IPS-NIHi7 (cell line): ENCODE data around the gene MAPK10.
"Not testable (repeated sequence)": the region's sequence is repeated elsewhere in the genome, so short reads cannot be mapped to it uniquely, and the experiment has no call there.

Source experiments
- DNase-seq: peaks from one replicate; pipeline ENCODE4 v3.0.0; 2012; ENCODE audit warnings: mixed read lengths; ENCODE audit errors: extremely low spot score

The MAPK10 gene

DNA sequence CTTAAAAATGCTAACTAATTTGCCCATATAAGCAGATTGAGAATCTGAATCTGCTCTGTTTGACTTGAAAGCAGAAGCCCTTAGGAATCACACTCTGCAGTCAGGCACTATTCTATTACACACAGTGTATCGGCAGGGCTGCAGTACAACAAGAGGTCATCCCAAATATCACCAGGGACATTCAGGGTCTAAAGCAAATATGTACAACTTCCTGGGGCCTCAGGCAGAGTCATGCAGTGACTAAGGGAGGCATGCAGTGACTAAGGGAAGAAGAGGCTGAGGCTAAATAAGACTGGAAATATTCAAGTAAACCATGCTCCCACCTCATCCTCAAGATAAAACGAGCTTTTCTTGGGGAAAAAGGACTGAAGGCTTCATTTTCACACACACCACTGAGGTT, 20.9 kb downstream of the MAPK10 start:
- no peak for DNase-seq

DNA sequence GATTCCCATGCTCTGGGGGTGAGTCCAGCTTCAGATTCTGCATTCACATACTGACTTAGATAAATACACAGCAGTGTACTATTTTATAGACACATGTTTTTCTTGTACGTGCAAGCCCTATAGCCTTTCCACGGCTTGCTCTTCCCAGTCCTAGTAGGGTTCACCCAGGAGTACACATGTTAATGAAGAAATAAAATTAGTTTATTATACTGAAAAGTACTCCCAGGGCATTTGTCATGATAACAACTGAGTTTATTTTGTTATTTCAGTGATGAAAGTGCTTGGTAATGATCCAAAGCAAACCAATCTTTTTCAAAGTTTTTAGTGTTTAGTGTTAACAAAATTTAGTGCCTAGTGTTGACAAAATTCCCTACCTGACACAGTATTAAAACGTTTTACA, 21.3 kb downstream of the MAPK10 start:
- no peak for DNase-seq

DNA sequence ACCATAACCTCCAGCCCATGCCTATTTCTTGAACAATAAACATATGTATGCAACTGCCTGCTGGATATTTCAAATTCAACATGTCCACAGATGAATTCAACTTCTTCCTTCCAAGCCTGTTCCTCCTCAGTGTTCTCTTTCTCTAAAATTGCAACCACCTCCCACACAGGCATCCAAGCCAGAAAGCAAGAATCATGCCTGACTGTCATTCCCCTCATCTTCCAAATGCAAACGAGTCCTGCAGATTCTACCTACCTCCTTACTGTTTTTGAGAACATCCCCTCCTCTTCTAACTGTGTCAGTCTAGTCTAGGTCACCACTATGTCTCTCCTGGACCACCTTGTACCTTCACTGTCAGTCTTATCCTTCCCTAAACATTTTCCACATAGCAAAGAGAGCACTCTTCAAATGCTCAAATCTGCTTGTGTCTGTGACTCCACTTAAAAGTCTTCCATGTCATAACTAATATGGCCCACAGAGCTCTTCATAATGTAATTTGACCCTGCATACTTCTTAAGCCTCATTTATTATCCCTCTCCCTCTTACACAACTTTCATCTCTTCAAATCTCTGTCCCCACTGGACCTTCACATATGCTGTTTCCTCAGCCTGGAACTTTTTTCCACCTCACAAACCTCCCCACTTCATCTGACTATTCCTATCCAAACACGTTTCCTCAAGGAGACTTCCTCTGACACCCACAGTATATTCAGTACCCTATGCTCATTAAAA, 25.7 kb downstream of the MAPK10 start:
- DNase-seq = no peak

DNA sequence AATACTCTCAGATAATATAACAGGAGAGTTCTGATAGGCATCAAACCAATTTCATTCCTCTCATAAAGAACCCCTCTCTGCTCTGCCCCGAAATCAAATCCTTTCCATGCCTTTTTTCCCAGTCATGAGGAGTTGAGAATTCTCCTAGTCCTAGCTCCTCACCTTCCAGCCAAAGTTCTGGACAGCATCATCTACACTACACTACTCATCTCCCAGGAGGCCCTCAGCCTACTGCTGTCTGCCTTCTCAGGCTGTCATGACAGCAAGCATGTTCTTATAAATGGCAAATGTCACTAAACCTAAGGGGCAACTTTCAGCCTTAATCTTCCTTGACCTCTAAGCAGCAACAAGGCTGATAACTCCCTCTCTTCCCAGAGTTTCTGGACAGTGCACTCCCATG, 26.6 kb downstream of the MAPK10 start:
- DNase-seq = no peak

DNA sequence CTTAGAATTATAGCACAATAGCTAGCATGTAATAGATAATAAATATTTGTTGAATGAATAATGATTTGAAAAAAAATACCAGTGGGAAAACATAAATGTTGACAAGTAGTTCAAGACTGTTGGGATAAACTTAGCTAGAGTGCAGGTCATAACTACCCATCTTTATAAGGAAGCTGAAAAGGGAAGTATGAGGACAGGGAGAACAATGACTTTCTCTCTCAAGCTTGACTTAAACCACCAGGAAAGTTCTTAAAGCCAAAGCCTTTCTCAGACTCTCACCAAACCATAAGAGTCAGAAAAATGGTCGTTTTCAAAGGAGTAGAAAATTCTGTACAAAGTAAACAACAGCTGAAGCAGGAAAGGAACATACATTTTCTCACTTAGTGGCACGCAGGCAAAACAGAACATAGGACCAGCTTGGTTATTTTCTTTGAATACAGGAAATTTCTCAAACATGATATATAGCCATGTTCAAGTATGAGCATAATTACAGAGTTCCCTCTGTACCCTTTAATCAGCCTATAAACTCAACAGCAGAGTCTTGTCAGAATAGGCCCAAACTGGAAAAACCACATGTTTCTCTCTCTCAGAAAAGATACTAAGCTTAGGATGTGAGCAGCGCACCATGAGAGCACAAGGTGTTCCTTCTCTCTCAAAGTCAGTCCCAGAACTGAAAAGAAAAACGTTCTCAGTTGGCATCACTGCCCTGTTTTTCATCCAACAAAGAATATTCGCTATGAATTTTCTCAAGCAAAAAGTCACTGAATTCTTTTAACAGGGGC, 28.7 kb downstream of the MAPK10 start:
- DNase-seq = no peak

DNA sequence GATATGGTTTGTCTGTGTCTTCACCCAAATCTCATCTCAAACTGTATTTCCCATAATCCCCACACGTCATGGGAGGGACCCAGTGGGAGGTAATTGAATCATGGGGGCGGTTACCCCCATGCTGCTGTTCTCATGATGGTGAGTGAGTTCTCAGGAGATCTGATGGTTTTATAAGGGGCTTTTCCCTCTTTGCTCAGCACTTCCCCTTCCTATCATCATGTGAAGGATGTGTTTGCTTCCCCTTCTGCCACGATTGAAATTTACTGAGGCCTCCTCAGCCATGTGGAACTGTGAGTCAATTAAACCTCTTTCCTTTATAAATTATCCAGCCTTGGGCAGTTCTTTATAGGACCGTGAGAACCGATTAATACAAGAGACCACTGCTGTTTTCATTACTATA, 29.4 kb downstream of the MAPK10 start:
- not testable (repeated sequence) for DNase-seq

DNA sequence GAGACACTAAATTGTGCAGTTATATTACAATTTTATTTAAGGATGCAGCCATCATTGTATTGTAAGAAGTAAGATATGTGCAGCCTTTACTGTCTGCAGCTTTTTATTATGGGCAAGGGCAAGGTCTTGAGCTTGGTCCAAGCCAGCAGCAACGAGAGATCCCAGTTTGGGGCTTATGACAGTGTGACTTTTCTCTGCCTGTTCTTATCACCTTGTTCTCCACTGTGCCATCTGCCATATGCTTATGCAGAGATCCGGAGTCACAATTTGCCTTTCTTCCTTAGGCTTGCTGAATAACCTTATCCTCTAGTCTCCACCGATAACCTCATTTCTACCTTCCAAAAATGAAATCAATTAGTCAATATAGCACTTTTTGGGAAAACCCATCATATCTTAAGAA, 30.4 kb downstream of the MAPK10 start:
- DNase-seq = no peak

DNA sequence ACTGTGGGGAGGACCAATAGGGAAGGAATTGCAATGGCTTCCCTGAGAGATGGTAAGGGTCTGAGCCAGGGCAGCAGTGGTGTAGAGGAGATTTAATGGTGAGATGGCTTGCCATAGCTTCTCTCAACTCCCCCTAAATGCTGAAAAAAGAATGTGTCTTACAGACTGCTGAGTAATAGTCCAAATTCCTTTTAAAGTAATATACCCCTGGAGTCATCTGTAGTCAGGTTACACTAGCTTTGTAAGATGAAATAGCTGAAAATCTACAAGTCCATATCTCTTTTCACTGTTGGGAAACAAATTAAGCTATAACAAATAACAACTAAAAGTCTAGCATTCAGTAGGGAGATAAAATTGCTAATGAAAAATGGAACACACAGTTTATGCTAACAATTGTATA, 33.5 kb downstream of the MAPK10 start:
- DNase-seq = no peak

DNA sequence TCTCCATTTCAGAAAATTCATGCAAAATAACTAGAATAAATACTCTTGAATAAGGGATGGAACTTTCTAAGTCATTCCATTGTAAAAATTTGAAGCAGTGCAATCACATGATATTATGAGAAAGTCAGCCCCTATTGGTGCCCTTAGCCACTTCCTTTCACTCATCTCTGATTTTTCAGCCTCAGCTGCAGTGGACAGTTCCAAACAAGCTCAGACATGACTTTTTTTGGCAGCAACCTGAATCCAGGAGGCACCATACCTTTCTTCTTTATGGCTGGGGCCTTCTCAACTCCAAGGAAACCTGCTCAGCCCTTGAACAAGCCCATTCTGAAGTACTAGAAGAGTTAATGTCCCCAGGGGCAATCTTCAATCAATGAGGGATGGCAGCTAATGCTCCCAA, 40.5 kb downstream of the MAPK10 start:
- DNase-seq = no peak

DNA sequence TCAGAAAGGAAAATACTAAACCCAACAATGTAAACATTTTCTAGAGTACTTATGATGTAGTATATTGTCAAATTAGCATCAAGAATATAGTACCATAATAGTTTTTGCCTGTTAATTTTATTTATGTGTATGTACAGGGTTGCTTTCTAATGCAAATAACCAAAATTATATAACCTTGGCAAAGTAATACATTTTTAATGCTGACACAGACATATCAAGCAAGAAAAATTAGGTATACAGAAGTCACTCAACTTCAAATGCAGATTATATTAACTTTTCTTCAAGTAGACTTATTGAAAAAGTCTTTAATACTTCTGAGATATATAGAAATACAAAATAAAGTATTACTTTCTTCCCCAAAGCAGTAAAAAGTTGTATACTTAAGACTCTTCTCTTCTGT, 44.3 kb downstream of the MAPK10 start:
- no peak for DNase-seq

DNA sequence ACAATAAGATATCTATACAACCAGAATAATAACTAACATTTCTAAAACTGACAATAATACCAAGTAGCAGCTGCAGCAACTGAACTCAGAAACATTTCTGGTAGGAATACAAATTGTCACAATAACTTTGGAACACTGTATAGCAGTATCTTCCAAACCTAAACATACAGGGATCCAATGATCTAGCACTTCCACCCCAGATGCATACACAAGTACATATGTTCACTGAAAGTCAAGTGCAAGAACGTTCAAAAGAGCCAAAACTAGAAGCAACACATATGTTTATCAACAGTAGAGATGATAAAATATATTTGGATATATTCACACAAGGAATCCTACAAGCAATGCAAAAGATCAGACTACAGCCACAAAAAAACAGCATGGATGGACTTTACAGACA, 46.2 kb downstream of the MAPK10 start:
- no peak for DNase-seq

DNA sequence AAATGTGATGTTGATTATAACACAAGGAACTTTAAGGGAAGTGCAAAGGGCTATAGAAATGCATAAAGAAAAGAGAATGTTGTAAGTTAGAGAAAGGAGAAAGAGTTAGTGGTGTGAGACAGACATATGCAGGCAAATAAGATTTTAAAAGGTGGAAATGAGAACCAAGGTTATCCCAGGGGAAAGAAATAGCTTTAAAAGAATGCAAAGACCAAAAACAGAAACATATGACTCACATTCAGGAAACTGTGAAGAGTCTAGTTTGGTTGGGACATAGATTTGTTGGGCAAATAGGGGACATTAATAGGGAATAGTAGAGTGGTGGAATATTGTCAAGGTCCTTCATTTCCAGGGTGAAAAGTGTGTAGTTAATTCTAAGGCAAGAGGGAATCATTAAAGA, 52.4 kb downstream of the MAPK10 start:
- DNase-seq = no peak

DNA sequence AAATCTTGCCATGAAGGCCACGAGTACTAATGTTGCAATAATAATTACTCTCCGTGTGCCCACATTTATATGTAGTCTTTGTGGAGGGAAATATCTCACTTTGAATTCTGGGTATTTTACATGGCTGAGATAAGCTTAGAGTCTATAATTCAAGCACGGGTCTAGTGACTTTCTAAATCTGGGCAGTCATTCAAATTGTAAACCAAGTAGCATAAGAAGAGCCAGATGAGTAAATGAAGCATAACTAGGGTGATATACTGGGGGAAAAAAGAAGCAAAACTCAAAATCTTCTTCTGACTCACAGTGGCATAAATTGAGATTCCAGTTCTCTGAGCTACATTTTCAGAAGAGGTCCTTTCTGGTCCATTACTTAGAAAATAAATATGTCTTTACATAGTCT, 53.0 kb downstream of the MAPK10 start:
- no peak for DNase-seq

DNA sequence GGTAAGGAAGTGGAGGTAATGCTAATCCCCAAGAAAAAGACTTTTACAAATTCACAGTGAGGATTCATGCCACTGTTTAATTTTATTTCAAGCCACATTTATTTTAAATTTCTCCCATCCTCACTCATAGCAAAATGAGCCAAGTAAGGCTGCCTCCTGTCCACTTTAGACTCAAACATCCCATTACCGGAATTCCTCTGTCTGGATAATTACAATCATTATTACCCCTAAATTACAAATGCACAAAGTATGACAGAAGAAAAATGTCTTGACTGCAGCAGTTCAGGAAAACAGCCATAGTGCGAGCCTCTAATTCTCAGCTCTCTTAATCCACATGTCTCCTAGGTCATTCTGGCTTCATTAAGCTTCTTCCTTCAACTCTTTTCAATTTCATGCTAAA, 57.0 kb downstream of the MAPK10 start:
- DNase-seq = no peak

DNA sequence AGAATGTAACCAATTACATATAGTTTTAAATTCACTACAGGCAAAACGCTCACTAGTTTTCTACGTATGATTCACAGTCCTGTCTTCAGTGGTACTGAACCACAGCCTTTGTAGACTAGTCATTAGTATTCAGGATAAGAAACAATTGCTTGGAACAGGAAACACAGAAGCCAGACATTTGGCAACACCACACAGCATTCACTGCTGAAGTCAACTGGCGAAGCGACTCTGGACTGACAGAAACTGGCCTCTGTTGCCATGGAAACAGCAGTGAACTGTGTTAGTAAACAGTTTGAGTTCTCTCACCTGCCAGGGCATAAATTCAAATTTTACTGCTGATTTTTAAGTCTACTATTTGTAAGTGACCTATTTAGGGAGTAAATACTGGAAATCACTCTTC, 57.6 kb downstream of the MAPK10 start:
- DNase-seq = no peak

DNA sequence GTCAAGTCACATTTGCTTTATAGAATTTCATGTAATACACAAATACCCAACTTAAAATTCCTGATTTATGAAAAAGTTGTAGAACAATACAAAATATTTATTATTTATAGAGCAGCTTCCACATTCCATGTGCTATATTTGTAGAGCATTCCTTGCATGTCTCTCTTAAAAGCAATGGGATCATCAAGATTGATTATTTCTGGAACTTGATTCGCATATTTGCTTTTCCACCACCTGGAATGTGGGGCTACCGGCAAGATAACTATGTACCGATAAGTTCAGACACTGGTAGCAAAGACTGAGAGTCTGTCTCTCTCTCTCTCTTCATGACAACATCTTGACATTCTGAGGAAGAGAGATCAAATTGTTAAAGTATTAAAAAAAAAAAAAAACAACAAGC, 59.3 kb downstream of the MAPK10 start:
- DNase-seq = no peak

DNA sequence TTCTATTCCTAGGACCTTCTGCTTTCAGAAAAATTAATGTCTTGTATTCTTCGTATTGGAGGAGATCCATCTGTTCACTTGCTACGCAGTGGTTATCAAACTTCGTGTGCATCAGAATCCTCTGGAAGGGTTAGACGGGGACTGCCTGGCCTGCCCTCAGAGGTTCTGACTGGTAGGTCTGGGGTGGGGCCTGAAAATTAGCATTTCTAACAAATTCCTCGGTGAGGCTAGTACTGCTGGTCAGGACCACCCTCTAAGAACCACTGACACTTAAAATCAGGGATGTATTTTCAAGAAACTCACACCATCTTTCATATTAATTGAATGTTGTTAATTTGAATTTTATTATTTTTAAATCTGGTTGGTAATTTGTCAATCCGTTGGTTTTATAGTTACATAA, 63.0 kb downstream of the MAPK10 start:
- DNase-seq = no peak

DNA sequence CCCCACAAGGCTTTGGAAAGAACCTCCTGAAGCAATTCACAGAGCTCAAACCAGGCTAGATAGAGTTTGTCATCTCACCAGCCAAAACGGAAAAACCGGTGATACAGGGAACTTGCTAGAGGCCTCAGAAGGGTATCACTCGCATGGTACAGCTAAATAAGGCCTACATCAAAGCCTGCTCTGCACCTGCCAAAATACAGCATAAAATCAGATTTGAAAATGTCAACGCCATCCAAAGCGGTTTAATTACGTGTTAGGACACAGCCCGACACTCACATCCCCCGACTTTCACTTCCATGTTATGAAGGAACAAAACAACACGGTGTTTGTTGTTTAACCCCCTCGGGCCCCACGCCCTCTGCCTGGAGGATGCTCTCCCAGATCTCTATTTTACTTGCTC, 65.0 kb downstream of the MAPK10 start:
- no peak for DNase-seq

DNA sequence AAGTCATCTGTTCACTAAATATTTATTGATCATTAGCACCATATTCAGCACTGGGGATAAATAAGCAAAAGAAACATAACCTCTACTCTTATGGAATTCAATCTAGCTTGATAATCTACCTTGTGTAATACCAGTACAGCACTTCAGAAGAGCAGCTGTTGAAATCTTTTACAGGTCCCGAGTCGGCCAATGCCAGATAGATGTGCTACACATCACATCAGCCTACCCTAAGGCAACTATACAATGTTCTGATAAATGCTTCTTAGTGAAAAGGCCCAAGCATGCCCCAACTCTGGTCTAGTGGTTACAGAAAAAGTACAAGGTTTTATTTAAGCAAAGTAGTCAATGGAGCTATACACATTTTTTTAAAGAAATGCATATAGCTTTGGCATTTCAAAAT, 68.7 kb downstream of the MAPK10 start:
- no peak for DNase-seq

DNA sequence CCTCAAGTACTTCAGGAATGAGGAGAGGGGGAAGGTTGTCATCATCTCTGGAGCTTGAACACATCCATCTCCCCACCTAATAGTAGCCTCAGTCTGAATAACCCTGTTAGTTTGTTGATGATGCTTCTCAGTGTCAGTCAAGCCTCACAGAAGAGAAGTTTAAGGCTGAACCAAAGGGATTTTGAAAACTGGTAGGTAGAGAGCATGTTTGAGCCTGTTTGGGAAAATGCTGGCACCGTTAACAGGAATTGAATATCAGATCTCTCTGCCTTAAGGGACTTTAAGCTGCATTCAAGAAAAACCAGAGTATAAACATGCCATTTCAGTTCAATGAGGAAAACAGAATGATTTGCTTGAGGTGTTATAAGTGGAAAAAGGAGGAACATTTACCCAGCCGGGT, 73.1 kb downstream of the MAPK10 start:
- no peak for DNase-seq

DNA sequence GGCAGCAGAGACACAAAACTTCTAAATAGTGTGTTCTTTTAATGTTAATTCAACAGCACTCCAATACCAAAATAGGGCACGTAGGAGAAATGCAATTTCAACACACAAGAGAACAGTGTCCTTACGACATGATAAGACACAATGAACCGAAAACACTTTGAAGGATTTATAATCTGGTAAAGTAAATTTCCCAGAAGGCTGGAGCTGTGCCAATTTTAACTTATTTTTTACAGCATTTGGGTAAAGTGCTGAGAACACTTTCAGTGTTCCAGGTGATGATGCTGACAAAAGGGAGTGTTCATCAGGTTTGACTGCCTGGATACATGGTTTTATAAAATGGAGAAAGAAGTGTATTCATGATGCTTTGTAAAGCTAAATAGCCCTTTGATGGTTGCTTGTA, 76.5 kb downstream of the MAPK10 start:
- no peak for DNase-seq

DNA sequence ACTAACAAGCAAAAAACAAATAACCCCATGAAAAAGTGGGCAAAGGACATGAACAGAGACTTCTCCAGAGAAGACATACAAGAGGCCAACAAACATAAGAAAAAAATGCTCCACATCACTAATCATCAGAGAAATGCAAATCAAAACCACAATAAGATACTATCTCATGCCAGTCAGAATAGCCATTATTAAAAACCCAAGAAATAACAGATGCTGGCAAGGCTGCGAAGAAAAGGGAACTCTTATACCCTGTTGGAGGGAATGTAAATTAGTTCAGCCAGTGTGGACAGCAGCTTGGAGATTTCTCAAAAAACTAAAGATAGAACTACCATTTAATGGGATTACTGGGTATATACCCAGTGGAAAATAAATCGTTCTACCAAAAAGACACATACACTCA, 79.6 kb downstream of the MAPK10 start:
- DNase-seq = no peak

DNA sequence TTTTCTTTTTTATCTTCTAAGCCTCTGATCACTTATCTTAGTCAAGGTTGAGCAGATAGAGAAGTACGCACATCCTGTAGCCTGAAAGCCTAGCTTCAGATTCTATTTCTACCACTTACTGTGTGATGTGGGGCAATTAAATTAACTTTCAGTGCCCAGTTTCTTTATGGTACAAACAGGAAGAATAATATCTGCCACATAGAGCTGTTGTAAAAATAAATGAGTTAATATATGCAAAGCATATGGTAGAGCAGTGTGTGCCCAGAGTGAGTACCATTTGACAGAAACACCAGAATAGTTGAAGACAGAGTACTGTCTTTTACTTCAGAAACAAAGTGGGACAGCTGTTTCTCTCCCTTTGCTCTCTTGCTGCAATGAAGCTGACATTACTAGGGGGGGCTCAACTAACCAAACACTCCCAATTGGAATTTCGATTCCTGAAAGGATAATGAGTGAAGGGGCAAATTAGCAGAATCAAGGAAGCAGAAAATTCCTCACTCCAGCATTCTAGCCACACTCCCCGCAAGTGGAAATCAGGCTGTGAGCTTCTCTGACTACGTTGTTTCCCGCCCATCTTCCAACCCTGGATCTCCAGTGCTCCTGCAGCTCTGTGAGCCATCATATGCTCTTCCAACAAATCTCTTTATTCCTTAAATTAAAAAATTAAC, 80.4 kb downstream of the MAPK10 start:
- DNase-seq = no peak
